SU-DHL-6 (cell line): Measurements from ENCODE around the gene SUMO4.

Source experiments
- H2AFZ ChIP-seq: fragments of 200-600 bp; sonication (generic); 2 replicates; pipeline ENCODE4 v1.6.1; 2014; ENCODE audit warnings: low read depth, mild to moderate bottlenecking, moderate library complexity, mixed read lengths, antibody characterized with exemption, low read length; ENCODE audit not compliant: severe bottlenecking
- H3F3A ChIP-seq: fragments of 200-600 bp; shearing (Covaris generic); 2 replicates; pipeline ENCODE4 v1.6.0; 2016; ENCODE audit warnings: antibody characterized with exemption, mild to moderate bottlenecking; ENCODE audit not compliant: insufficient read depth
- H3K27ac ChIP-seq: fragments of 200-600 bp; sonication (generic); 2 replicates; pipeline ENCODE4 v1.5.1; 2016; ENCODE audit warnings: low read depth, mild to moderate bottlenecking, low read length, moderate library complexity, mixed read lengths
- H3K27me3 ChIP-seq: fragments of 200-600 bp; sonication (generic), shearing (Covaris generic); 2 replicates; pipeline ENCODE4 v1.6.0; 2014; ENCODE audit warnings: mild to moderate bottlenecking, low read length
- H3K36me3 ChIP-seq: fragments of 200-600 bp; sonication (generic); 2 replicates; pipeline ENCODE4 v1.6.1; 2014; ENCODE audit warnings: mild to moderate bottlenecking, low read length, mixed read lengths
- H3K4me2 ChIP-seq: fragments of 300-600, 200-600 bp; shearing (Covaris generic), sonication (generic); 2 replicates; pipeline ENCODE4 v1.6.0; 2014; ENCODE audit warnings: low read length, low read depth, mild to moderate bottlenecking; ENCODE audit not compliant: poor library complexity, severe bottlenecking
- H3K4me3 ChIP-seq: fragments of 200-600 bp; sonication (generic); 2 replicates; pipeline ENCODE4 v1.5.1; 2014; ENCODE audit warnings: antibody characterized with exemption, low read length, mild to moderate bottlenecking, mixed read lengths; ENCODE audit not compliant: insufficient read depth, poor library complexity, severe bottlenecking
- H3K79me2 ChIP-seq: fragments of 200-600 bp; sonication (generic); 2 replicates; pipeline ENCODE4 v1.6.1; 2014; ENCODE audit warnings: mild to moderate bottlenecking, low read length, moderate library complexity; ENCODE audit not compliant: insufficient read depth
- H3K9ac ChIP-seq: fragments of 200-600 bp; sonication (generic); 2 replicates; pipeline ENCODE4 v1.7.0; 2014; ENCODE audit warnings: mild to moderate bottlenecking, low read length
- H3K9me2 ChIP-seq: fragments of 200-600 bp; sonication (generic); replicated peaks from 2 replicates; pipeline ENCODE4 v1.6.1; 2014; ENCODE audit warnings: low read length; ENCODE audit not compliant: insufficient read depth
- H3K9me3 ChIP-seq: fragments of 200-600 bp; sonication (generic); 2 replicates; pipeline ENCODE4 v1.6.1; 2014; ENCODE audit warnings: low read length, mixed read lengths; ENCODE audit not compliant: insufficient read depth
- H4K20me1 ChIP-seq: fragments of 200-600 bp; sonication (generic); 2 replicates; pipeline ENCODE4 v1.6.1; 2014; ENCODE audit warnings: low read depth, mild to moderate bottlenecking, antibody characterized with exemption, low read length, moderate library complexity, mixed read lengths
- CTCF ChIP-seq: fragments of 200-600 bp; sonication (generic); IDR thresholded peaks from one replicate; pipeline ENCODE4 v1.5.1; 2017; ENCODE audit warnings: antibody characterized with exemption, mild to moderate bottlenecking, low read length, moderate library complexity; ENCODE audit not compliant: insufficient read depth, poor library complexity, severe bottlenecking
- EZH2phosphoT487 ChIP-seq: fragments of 200-600 bp; sonication (generic), shearing (Covaris generic); conservative IDR thresholded peaks from 2 replicates; pipeline ENCODE4 v1.6.1; 2018; ENCODE audit warnings: mild to moderate bottlenecking, antibody characterized with exemption, low read length, moderate library complexity, mixed read lengths

SUMO4 gene

GRCh38 chr6:149385998-149386646 is 13.9 kb upstream of the SUMO4 start:
- H4K20me1 ChIP-seq, result no peaks in the 10 kb centered on the region
- H3K79me2 ChIP-seq, result 0 out of 2 replicates have a peak, but pooled peaks cover 4% of the 10 kb centered on the region
- TF ChIP-seq CTCF (no peak), EZH2phosphoT487 (no peak)
- no peak overlapping the region for H3K9ac ChIP-seq
- H3K36me3 ChIP-seq, result peaks cover 16% of the 10 kb centered on the region
- no peak overlapping the region for H3K27ac ChIP-seq
- no peaks in the 10 kb centered on the region for H3K9me3 ChIP-seq
- no peak overlapping the region for H3K4me3 ChIP-seq
- no peaks in the 10 kb centered on the region for H3K27me3 ChIP-seq
- no peak overlapping the region for H2AFZ ChIP-seq
- no peak overlapping the region for H3K4me2 ChIP-seq
- H3K9me2 ChIP-seq, result no peaks in the 10 kb centered on the region
- H3F3A ChIP-seq, result peaks cover 4% of the 10 kb centered on the region; the same call in 1 of the 2 replicates

- H3K9me3 ChIP-seq, result no peaks in the 10 kb centered on the region
- H3F3A ChIP-seq, result peaks cover 4% of the 10 kb centered on the region; the same call in 1 of the 2 replicates
- no peak overlapping the region for H3K9ac ChIP-seq
- H3K27me3 ChIP-seq, result no peaks in the 10 kb centered on the region
- 0 out of 2 replicates have a peak, but pooled peaks cover 8% of the 10 kb centered on the region for H3K79me2 ChIP-seq
- H3K4me3 ChIP-seq, result no peak overlapping the region
- H3K36me3 ChIP-seq, result peaks cover 16% of the 10 kb centered on the region
- H3K4me2 ChIP-seq, result no peak overlapping the region
- no peaks in the 10 kb centered on the region for H3K9me2 ChIP-seq
- no peak for TF ChIP-seq CTCF
- no peak for TF ChIP-seq EZH2phosphoT487
- no peaks in the 10 kb centered on the region for H4K20me1 ChIP-seq
- H3K27ac ChIP-seq, result no peak overlapping the region
- H2AFZ ChIP-seq, result no peak overlapping the region
Observed at GRCh38 chr6:149387779-149388512, 12.1 kb upstream of the SUMO4 start.

GRCh38 chr6:149389509-149390297 is 10.4 kb upstream of the SUMO4 start:
- no peaks in the 10 kb centered on the region for H3K9me3 ChIP-seq
- no peak overlapping the region for H3K4me3 ChIP-seq
- H3K9ac ChIP-seq, result no peak overlapping the region
- no peak overlapping the region for H3K27ac ChIP-seq
- peaks cover 16% of the 10 kb centered on the region for H3K36me3 ChIP-seq
- H3F3A ChIP-seq, result peaks cover 4% of the 10 kb centered on the region; the same call in 1 of the 2 replicates
- H2AFZ ChIP-seq, result no peak overlapping the region
- no peak overlapping the region for H3K4me2 ChIP-seq
- H4K20me1 ChIP-seq, result no peaks in the 10 kb centered on the region
- no peaks in the 10 kb centered on the region for H3K9me2 ChIP-seq
- H3K79me2 ChIP-seq, result 0 out of 2 replicates have a peak, but pooled peaks cover 14% of the 10 kb centered on the region
- H3K27me3 ChIP-seq, result no peaks in the 10 kb centered on the region
- TF ChIP-seq CTCF (no peak), EZH2phosphoT487 (no peak)
